ENCODE results near the gene GUCY2C.

The GUCY2C gene

DNA sequence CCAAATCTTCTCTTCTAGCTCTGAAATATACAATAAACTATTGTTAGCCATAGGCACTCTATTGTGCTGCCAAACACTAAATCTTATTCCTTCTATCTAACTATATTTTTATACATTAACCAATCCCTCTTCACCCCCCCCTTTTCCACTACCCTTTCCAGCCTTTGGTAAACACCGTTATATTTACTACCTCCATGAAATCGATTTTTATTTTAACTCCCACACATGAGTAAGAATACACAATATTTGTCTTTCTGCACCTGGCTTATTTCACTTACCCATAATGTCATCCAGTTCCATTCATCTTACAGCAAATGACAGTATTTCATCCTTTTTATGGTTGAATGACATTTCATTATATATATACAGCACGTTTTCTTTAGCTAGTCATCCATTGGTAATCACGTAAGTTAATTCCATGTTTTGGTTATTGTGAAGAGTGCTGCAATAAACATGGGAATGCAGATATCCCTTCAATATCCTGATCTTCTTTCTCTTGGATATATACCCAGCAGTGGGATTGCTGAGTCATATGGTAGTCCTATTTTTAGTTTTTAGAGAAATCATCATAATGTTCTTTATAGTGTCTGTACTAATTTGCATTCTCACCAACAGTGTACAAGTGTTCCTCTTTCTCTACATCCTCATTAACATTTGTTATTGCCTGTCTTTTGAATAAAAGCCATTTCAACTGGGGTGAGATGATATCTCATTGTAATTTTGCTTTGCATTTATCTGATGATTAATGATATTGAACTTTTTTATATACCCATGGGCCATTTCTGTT, 94.5 kb downstream of the GUCY2C start:
- Histone ChIP-seq H4K20me1 (ENCODE audit: insufficient read depth) (no peaks in the 10 kb centered on the region), H2AFZ (ENCODE audit: low read depth) (no peak overlapping the region), H3K79me2 (ENCODE audit: insufficient read depth, low read depth) (no peaks in the 10 kb centered on the region), H3K36me3 (ENCODE audit: insufficient read depth) (no peaks in the 10 kb centered on the region), H3K9ac (no peak overlapping the region), H3K27me3 (ENCODE audit: insufficient read depth, low read depth) (no peaks in the 10 kb centered on the region), H3K4me3 (IDR thresholded peaks at IDR 0.05; ENCODE audit: insufficient read depth, low read depth, low read length) (no peak overlapping the region), H3K4me1 (ENCODE audit: low read depth, poor library complexity, severe bottlenecking) (no peaks in the 10 kb centered on the region), H3K27ac (no peak overlapping the region), H3K4me2 (no peak overlapping the region)
- TF ChIP-seq, protein P1, sequence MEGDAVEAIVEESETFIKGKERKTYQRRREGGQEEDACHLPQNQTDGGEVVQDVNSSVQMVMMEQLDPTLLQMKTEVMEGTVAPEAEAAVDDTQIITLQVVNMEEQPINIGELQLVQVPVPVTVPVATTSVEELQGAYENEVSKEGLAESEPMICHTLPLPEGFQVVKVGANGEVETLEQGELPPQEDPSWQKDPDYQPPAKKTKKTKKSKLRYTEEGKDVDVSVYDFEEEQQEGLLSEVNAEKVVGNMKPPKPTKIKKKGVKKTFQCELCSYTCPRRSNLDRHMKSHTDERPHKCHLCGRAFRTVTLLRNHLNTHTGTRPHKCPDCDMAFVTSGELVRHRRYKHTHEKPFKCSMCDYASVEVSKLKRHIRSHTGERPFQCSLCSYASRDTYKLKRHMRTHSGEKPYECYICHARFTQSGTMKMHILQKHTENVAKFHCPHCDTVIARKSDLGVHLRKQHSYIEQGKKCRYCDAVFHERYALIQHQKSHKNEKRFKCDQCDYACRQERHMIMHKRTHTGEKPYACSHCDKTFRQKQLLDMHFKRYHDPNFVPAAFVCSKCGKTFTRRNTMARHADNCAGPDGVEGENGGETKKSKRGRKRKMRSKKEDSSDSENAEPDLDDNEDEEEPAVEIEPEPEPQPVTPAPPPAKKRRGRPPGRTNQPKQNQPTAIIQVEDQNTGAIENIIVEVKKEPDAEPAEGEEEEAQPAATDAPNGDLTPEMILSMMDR (conservative IDR thresholded peaks at IDR 0.05; ENCODE audit: low read depth, low read length): no peak

DNA sequence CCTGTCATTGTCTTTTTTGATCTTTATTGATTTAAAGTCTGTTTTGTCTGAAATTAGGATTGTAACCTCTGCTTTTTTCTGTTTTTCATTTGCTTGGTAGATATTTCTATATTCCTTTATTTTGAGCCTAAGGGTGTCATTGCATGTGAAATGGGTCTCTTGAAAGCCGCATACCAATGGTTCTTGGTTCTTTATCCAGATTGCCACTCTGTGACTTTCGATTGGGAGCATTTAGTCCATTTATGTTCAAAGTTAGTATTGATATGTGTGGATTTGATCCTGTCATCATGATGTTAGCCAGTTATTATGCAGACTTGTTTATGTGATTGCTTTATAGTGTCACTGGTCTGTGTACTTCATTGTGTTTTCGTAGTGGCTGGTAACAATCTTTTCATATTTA, 98.9 kb downstream of the GUCY2C start:
- H3K4me2 ChIP-seq: no peak overlapping the region
- H3K36me3 ChIP-seq (ENCODE audit: insufficient read depth): no peaks in the 10 kb centered on the region
- no peaks in the 10 kb centered on the region for H3K79me2 ChIP-seq (ENCODE audit: insufficient read depth, low read depth)
- no peak overlapping the region for H3K27ac ChIP-seq
- H4K20me1 ChIP-seq (ENCODE audit: insufficient read depth): no peaks in the 10 kb centered on the region
- H3K4me1 ChIP-seq (ENCODE audit: low read depth, poor library complexity, severe bottlenecking): no peaks in the 10 kb centered on the region
- H3K27me3 ChIP-seq (ENCODE audit: insufficient read depth, low read depth): no peaks in the 10 kb centered on the region
- H3K9ac ChIP-seq: no peak overlapping the region
- no peak overlapping the region for H3K4me3 ChIP-seq (IDR thresholded peaks at IDR 0.05; ENCODE audit: insufficient read depth, low read depth, low read length)
- H2AFZ ChIP-seq (ENCODE audit: low read depth): no peak overlapping the region
- TF ChIP-seq, protein P1 (conservative IDR thresholded peaks at IDR 0.05; ENCODE audit: low read depth, low read length): no peak

DNA sequence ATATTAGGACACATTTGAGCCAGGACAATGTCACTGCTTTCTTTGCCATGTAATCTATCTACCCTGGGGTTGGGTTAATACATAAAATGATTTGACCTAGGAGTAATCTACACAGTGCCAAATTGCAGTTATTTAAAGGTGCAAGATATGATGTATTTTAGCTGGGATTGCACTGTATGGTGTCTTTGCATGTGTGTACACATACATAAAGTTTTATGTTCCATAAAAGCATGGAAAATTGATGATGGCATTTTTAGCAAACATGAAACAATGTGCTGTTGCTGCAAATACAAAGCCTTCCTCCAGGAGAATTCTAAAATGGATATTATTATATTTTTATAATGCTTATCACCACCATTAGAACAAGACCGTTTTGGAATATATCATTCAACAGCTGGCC, 104.7 kb downstream of the GUCY2C start:
- no peak overlapping the region for H3K27ac ChIP-seq
- H2AFZ ChIP-seq (ENCODE audit: low read depth): no peak overlapping the region
- H3K79me2 ChIP-seq (ENCODE audit: insufficient read depth, low read depth): no peaks in the 10 kb centered on the region
- no peak overlapping the region for H3K4me2 ChIP-seq
- TF ChIP-seq, protein P1 (conservative IDR thresholded peaks at IDR 0.05; ENCODE audit: low read depth, low read length): no peak
- no peaks in the 10 kb centered on the region for H3K36me3 ChIP-seq (ENCODE audit: insufficient read depth)
- no peaks in the 10 kb centered on the region for H3K27me3 ChIP-seq (ENCODE audit: insufficient read depth, low read depth)
- H3K4me1 ChIP-seq (ENCODE audit: low read depth, poor library complexity, severe bottlenecking): no peaks in the 10 kb centered on the region
- H3K4me3 ChIP-seq (IDR thresholded peaks at IDR 0.05; ENCODE audit: insufficient read depth, low read depth, low read length): no peak overlapping the region
- H3K9ac ChIP-seq: no peak overlapping the region
- no peaks in the 10 kb centered on the region for H4K20me1 ChIP-seq (ENCODE audit: insufficient read depth)

DNA sequence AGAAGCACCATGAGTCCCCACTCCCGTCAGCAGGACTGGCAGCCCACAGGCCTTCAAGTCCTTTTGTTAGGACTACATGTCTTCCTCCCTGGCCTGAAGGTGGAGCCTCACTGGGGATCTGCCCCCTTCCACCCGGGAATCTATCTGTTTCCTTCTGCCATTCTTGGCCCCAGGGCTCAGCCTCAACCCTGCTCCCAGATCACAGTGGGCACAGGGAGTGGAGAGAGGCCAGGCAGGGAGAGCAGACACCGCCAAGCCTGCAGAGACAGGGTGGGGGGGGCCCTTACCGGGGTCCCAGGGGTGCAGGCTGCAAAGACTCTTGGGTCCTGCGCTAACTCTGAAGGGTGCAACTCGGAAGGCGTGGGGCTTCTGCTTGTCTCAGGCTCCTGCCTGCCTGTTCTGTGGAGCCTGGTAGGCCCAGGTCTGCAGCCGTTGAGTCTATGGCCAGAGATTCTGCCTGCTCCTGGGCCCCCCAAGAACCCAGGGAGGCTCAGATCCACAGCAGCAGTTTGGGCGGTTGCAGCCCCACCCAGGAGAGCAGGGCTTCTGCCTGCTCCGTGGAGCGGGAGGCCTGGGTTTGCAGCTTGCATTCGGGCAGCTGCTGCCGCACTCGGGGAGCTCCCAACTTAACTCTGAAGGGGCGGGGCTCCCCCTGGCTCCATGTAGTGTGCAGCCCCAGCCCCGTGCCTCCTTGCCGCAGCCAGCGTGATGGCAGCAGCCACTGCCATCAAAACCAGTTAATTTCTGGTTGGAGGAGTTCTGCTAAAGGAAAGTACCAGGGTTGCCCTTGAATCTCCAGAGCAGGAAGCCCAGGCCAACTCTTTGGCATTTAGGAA, 107.0 kb downstream of the GUCY2C start:
- no peak overlapping the region for H2AFZ ChIP-seq (ENCODE audit: low read depth)

More for the DNA sequence above, 107.0 kb downstream of the GUCY2C start:
- Histone ChIP-seq H3K36me3 (ENCODE audit: insufficient read depth) (no peaks in the 10 kb centered on the region), H3K27ac (no peak overlapping the region), H3K4me2 (no peak overlapping the region), H3K4me3 (IDR thresholded peaks at IDR 0.05; ENCODE audit: insufficient read depth, low read depth, low read length) (no peak overlapping the region), H4K20me1 (ENCODE audit: insufficient read depth) (no peaks in the 10 kb centered on the region), H3K9ac (no peak overlapping the region), H3K4me1 (ENCODE audit: low read depth, poor library complexity, severe bottlenecking) (no peaks in the 10 kb centered on the region), H3K27me3 (ENCODE audit: insufficient read depth, low read depth) (no peaks in the 10 kb centered on the region), H3K79me2 (ENCODE audit: insufficient read depth, low read depth) (no peaks in the 10 kb centered on the region)
- TF ChIP-seq, protein P1 (conservative IDR thresholded peaks at IDR 0.05; ENCODE audit: low read depth, low read length): no peak

Data from KMS-11 (cell line).